Measurements from ENCODE around the gene MRM1. TPM values are rescaled to one million over a fixed set of nuclear protein-coding genes. Genes with fewer than 3 reads are reported as not detected.
"Not testable (repeated sequence)": the region's sequence is repeated elsewhere in the genome, so short reads cannot be mapped to it uniquely, and the experiment has no call there.

The MRM1 gene
- total RNA-seq, 1 donor from 2014 or later = 26.8 TPM

DNA sequence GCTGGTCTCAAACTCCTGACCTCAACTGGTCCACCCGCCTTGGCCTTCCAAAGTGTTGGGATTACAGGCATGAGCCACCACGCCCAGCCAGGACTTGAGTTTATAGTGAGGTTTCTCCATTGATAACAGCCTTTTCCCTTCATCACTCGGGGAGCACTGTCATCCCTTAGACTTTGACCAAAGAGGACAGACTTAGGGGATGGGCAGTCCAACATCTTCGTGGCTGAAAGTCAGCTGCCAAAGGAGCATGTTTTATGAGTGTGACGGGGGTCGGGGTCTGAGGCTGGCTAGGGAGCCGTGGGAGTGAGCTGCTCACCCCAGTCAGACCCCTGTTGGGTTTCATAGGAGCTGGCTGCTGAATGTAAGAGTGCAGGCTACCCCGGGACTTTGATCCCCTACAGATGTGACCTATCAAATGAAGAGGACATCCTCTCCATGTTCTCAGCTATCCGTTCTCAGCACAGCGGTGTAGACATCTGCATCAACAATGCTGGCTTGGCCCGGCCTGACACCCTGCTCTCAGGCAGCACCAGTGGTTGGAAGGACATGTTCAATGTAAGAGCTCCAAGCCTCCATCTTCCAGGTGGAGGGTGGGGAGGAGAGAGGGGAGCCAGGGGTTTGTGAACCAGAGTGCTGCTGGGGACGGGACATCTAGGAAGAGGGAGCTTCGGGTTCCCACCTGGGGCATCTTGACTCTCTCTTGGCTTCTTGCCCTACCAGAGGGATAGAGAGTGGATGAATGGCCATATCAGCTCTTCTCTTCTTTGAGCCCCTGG lies 6.6 kb upstream of the MRM1 start:
- intact Hi-C loops (cut with micrococcal nuclease) = no loop called here
- no peak for DNase-seq
- peaks cover 17% of the 10 kb centered on the region for H3K4me1 Mint-ChIP-seq
- no peaks in the 10 kb centered on the region for H3K9me3 Mint-ChIP-seq
- H3K36me3 Mint-ChIP-seq (ENCODE audit: low read depth) = peaks cover 7% of the 10 kb centered on the region
- peak overlapping the region; percentile 37 for H3K27ac Mint-ChIP-seq
- peaks cover 1% of the 10 kb centered on the region for H3K27me3 Mint-ChIP-seq
- no peak overlapping the region for H3K4me3 Mint-ChIP-seq

DNA sequence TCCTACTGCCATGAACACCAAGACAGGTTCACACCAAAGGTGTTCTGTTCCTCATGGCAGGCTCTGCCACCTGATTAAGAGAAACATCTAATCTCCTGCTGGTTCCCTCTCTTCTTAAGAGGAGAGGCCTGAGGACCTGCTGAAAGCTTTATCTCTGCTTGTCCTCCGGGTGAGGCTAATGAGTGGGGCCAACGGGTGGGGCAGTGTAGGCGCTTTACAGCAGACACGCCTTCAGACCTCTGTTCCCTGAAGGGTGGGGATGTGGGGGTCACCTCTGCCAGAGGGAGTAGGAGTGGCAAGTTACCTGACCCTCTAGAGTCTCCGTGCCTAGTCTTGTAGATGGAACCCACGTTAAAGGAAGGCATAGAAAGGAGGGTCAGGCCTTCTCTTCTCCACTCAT lies 4.2 kb upstream of the MRM1 start:
- intact Hi-C loops (cut with micrococcal nuclease) = no loop called here
- H3K36me3 Mint-ChIP-seq (ENCODE audit: low read depth) = peaks cover 7% of the 10 kb centered on the region
- DNase-seq = no peak
- H3K4me3 Mint-ChIP-seq = no peak overlapping the region
- peaks cover 1% of the 10 kb centered on the region for H3K27me3 Mint-ChIP-seq
- peaks cover 26% of the 10 kb centered on the region for H3K4me1 Mint-ChIP-seq
- no peak overlapping the region for H3K27ac Mint-ChIP-seq
- H3K9me3 Mint-ChIP-seq = no peaks in the 10 kb centered on the region

DNA sequence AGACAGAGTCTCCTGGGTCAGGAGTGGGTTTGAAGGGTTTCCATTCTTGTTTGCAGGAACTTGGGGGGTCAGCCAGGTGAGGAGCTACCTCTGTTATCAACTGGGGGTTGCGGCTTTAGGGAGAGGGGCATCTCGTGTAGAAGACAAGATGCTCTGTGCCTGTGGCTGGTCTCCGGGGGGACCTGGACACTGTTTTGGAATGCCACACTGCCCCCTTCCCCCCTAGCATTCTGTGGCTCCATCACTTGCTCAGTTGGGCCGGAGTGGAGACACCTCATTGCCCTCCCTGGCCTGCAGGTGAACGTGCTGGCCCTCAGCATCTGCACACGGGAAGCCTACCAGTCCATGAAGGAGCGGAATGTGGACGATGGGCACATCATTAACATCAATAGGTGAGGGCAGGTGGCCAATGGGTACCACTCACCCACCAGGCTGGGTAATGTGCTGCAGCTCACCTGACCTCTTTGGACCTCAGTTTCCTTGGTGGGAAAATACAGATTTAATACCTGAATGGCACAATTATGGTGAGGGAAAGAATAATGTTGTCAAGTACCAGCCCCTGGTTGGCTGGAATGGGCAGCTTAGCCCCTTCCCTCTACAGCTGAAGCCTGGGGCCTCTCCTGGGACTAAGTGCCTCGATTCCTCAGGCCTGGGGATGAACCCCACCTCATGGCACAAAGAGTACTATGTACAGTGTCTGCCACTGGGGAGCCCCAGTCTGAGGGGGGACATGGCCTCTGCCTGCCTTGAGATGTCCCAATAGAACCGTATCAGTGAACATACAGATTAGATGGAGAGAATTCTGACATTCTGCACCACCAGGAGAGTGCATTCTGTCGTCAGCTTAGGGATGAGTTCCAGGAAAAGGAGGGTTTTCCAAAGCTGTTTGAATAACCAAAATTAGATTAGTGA lies 3.3 kb upstream of the MRM1 start:
- no peak overlapping the region for H3K4me3 Mint-ChIP-seq
- intact Hi-C loops (cut with micrococcal nuclease) = no loop called here
- peaks cover 1% of the 10 kb centered on the region for H3K27me3 Mint-ChIP-seq
- H3K27ac Mint-ChIP-seq = no peak overlapping the region
- no peak for DNase-seq
- H3K36me3 Mint-ChIP-seq (ENCODE audit: low read depth) = peaks cover 7% of the 10 kb centered on the region
- H3K4me1 Mint-ChIP-seq = peaks cover 23% of the 10 kb centered on the region
- H3K9me3 Mint-ChIP-seq = no peaks in the 10 kb centered on the region

DNA sequence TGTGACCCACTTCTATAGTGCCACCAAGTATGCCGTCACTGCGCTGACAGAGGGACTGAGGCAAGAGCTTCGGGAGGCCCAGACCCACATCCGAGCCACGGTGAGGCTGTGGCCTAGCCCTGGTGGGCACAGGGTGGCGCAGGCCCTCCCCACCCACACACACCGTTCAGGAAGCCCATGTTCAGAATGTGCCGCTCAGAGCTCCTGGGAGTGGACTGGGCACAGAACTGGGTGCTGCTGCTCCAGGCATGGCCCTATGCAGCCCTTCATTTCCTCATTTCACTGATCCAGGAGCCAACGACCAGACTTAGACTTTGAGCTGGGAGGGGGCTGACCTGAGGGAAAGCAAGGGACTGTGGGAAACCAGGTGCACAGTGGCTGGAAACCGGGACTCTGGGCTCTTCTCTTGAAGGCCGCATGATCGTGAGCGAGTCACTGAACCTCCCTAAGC lies 2.4 kb upstream of the MRM1 start:
- H3K36me3 Mint-ChIP-seq (ENCODE audit: low read depth) = peaks cover 7% of the 10 kb centered on the region
- H3K27me3 Mint-ChIP-seq = no peaks in the 10 kb centered on the region
- H3K4me3 Mint-ChIP-seq = no peak overlapping the region
- no peaks in the 10 kb centered on the region for H3K9me3 Mint-ChIP-seq
- no peak overlapping the region for H3K27ac Mint-ChIP-seq
- peaks cover 18% of the 10 kb centered on the region for H3K4me1 Mint-ChIP-seq
- intact Hi-C loops (cut with micrococcal nuclease) = no loop called here
- DNase-seq = no peak

DNA sequence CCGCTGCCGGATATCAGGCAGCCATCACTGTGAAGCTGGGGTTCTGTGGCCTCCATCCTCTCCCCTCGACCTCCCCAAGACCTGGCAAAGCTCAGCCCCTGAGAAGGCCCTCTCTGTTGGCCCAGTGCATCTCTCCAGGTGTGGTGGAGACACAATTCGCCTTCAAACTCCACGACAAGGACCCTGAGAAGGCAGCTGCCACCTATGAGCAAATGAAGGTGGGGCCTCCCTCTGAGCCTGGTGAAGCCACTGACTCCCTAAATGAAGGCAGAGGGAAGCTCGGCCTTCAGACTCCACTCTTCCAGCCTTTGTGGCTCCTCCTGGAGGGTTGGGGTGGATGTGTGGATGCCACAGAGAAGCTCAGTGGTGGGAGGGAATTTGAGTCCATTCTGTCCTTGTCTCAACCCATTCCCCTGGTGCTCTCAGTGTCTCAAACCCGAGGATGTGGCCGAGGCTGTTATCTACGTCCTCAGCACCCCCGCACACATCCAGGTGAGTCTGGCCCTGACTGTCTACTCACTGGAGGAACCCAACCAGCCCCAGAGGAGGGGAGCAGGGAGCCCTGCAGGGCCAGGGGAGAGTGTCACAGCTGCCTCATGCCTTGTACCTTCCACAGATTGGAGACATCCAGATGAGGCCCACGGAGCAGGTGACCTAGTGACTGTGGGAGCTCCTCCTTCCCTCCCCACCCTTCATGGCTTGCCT lies 1.7 kb upstream of the MRM1 start:
- peaks cover 22% of the 10 kb centered on the region for H3K4me1 Mint-ChIP-seq
- intact Hi-C loops (cut with micrococcal nuclease) = loop anchor here (10.0 kb wide), 1 partner anchor 765 kb away; no protein-coding TSS in a partner anchor
- peaks cover 14% of the 10 kb centered on the region for H3K36me3 Mint-ChIP-seq (ENCODE audit: low read depth)
- H3K27me3 Mint-ChIP-seq = no peaks in the 10 kb centered on the region
- no peak for DNase-seq
- no peak overlapping the region for H3K4me3 Mint-ChIP-seq
- no peaks in the 10 kb centered on the region for H3K9me3 Mint-ChIP-seq
- H3K27ac Mint-ChIP-seq = no peak overlapping the region

DNA sequence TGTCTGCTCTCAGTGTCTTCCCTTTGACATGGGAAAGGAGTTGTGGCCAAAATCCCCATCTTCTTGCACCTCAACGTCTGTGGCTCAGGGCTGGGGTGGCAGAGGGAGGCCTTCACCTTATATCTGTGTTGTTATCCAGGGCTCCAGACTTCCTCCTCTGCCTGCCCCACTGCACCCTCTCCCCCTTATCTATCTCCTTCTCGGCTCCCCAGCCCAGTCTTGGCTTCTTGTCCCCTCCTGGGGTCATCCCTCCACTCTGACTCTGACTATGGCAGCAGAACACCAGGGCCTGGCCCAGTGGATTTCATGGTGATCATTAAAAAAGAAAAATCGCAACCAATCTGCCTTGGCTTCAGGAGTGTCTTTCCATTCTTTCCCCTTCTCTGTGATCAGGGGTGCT lies 918 bp upstream of the MRM1 start:
- no peaks in the 10 kb centered on the region for H3K27me3 Mint-ChIP-seq
- intact Hi-C loops (cut with micrococcal nuclease) = loop anchor here (10.0 kb wide), 1 partner anchor 764 kb away; no protein-coding TSS in a partner anchor
- peak overlapping the region; percentile 94 for H3K4me3 Mint-ChIP-seq
- peak overlapping the region; percentile 90 for H3K27ac Mint-ChIP-seq
- no peaks in the 10 kb centered on the region for H3K9me3 Mint-ChIP-seq
- DNase-seq = no peak
- peaks cover 18% of the 10 kb centered on the region for H3K36me3 Mint-ChIP-seq (ENCODE audit: low read depth)
- peaks cover 26% of the 10 kb centered on the region for H3K4me1 Mint-ChIP-seq

DNA sequence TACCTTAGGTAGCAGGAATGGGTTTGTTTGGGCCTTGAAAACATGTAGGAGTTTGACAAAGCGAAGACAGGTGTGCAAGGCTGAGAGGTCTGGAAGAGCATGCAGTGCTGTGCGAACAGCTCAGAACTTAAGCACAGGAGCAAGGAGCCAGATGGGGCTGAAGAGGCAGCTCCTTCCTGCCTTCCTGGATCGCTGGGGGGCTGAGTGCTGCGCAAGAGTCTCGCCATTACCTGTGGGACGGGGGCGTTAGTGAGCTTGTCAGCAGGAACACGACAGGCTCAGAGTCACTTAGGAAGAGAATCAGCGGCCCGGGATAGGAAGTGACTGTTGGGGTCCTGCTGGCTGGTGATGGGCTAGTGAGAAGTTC lies 464 bp upstream of the MRM1 start:
- peaks cover 30% of the 10 kb centered on the region for H3K4me1 Mint-ChIP-seq
- intact Hi-C loops (cut with micrococcal nuclease) = loop anchor here (1.0 to 10.0 kb wide), 3 partner anchors 9 to 764 kb away; no protein-coding TSS in a partner anchor
- DNase-seq = no peak
- H3K36me3 Mint-ChIP-seq (ENCODE audit: low read depth) = peaks cover 17% of the 10 kb centered on the region
- H3K27me3 Mint-ChIP-seq = no peaks in the 10 kb centered on the region
- no peaks in the 10 kb centered on the region for H3K9me3 Mint-ChIP-seq
- H3K27ac Mint-ChIP-seq = peak overlapping the region; percentile 90
- peak overlapping the region; percentile 94 for H3K4me3 Mint-ChIP-seq

DNA sequence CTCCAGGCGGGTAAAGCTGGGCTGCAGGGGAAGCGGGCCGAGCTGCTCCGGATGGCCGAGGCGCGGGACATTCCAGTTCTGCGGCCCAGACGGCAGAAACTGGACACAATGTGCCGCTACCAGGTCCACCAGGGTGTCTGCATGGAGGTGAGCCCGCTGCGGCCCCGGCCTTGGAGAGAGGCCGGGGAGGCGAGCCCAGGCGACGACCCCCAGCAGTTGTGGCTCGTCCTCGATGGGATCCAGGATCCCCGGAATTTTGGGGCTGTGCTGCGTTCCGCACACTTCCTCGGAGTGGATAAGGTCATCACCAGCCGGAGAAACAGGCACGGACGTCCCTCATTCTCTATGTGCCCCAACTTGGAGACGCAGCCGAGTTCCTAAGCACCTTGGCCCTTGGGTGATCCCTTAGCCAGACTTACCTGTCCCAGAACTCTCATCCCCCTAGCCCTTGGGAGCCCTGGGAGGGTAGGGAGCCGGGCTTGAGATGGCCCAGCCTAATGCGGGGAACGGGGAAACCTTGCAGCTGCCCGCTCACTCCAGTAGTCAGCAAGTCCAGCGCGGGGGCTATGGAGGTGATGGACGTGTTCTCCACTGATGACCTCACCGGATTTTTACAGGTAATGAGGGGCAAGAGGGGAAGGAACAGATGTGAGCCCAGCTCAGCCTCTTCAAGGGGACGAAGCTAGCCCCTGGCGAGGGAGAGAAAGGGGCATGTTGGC lies 806 bp downstream of the MRM1 start:
- intact Hi-C loops (cut with micrococcal nuclease) = loop anchor here (10.0 kb wide), 1 partner anchor 763 kb away; no protein-coding TSS in a partner anchor
- peak; percentile 73 for DNase-seq
- Mint-ChIP-seq H3K36me3 (ENCODE audit: low read depth) (peaks cover 20% of the 10 kb centered on the region), H3K9me3 (no peaks in the 10 kb centered on the region), H3K27me3 (no peaks in the 10 kb centered on the region), H3K4me3 (peak overlapping the region; percentile 94), H3K27ac (peak overlapping the region; percentile 90), H3K4me1 (peaks cover 33% of the 10 kb centered on the region)

DNA sequence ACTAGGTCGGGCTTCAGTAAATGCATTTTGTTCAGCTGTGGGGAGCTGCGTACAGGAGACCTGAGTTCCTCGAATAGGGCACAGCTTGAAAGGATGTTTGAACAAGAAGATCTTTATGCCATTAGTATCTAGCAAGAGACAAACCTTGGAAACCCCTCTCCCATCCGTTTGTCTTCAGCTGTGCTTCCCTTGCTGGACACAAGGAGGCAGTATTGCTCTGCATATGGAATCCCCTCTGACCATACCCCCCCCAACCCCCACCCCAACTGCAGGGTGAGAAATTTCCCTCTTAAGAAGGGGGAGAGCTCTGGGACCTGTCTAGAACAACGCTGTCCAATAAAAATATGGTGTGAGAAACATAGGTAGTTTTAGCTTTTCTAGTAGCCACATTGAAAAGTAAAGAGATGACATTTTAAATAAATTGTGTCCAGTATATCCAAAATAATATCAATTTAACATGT lies 1.6 kb downstream of the MRM1 start:
- DNase-seq = peak; percentile 89
- peaks cover 33% of the 10 kb centered on the region for H3K4me1 Mint-ChIP-seq
- no peaks in the 10 kb centered on the region for H3K27me3 Mint-ChIP-seq
- H3K36me3 Mint-ChIP-seq (ENCODE audit: low read depth) = peaks cover 23% of the 10 kb centered on the region
- peak overlapping the region; percentile 94 for H3K4me3 Mint-ChIP-seq
- peak overlapping the region; percentile 83 for H3K27ac Mint-ChIP-seq
- no peaks in the 10 kb centered on the region for H3K9me3 Mint-ChIP-seq
- intact Hi-C loops (cut with micrococcal nuclease) = loop anchor here (10.0 kb wide), 1 partner anchor 762 kb away; no protein-coding TSS in a partner anchor

DNA sequence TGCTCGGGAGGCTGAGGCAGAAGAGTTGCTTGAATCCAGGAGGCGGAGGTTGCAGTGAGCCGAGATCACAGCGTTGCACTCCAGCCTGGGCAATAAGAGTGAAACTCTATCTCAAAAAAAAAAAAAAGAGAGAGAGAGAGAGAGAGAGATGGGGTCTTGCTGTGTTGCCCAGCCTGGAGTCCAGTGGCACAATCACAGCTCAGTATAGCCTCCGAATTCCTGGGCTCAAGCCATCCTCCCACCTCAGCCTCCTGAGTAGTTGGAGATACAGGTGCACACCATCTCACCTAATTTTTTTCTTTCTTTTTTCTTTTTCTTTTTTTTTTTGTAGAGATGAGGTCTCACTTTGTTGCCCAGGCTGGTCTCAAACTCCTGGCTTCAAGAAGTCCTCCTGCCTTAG lies 3.6 kb downstream of the MRM1 start:
- DNase-seq, H3K9me3 Mint-ChIP-seq, H3K27me3 Mint-ChIP-seq, H3K27ac Mint-ChIP-seq, H3K4me3 Mint-ChIP-seq: not testable (repeated sequence)
- Mint-ChIP-seq H3K36me3 (ENCODE audit: low read depth) (peaks cover 27% of the 10 kb centered on the region), H3K4me1 (peaks cover 34% of the 10 kb centered on the region)
- intact Hi-C loops (cut with micrococcal nuclease) = loop anchor here (10.0 kb wide), 1 partner anchor 760 kb away; no protein-coding TSS in a partner anchor

DNA sequence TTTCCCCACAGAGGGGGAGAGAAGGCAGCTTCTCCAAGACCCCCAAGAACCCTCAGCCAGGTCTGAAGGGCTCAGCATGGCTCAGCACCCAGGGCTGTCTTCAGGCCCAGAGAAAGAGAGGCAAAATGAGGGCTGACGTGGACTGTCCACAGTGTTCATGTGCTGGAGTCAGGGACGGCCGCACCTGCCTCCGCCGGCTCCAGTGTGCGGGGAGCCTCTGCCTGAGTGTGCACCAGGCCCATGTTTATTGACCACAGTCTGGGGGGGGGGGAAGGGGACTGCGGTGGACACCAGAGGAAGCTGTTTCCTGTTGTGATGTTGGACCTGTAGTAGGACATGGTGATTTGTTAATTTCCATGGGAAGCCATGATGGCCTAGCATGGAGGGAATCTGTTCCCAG lies 6.9 kb downstream of the MRM1 start:
- peaks cover 18% of the 10 kb centered on the region for H3K4me1 Mint-ChIP-seq
- no peak for DNase-seq
- no peak overlapping the region for H3K4me3 Mint-ChIP-seq
- H3K27ac Mint-ChIP-seq = no peak overlapping the region
- H3K36me3 Mint-ChIP-seq (ENCODE audit: low read depth) = peaks cover 27% of the 10 kb centered on the region
- H3K9me3 Mint-ChIP-seq = no peaks in the 10 kb centered on the region
- no peaks in the 10 kb centered on the region for H3K27me3 Mint-ChIP-seq
- intact Hi-C loops (cut with micrococcal nuclease) = loop anchor here (10.0 kb wide), 1 partner anchor 757 kb away; no protein-coding TSS in a partner anchor

DNA sequence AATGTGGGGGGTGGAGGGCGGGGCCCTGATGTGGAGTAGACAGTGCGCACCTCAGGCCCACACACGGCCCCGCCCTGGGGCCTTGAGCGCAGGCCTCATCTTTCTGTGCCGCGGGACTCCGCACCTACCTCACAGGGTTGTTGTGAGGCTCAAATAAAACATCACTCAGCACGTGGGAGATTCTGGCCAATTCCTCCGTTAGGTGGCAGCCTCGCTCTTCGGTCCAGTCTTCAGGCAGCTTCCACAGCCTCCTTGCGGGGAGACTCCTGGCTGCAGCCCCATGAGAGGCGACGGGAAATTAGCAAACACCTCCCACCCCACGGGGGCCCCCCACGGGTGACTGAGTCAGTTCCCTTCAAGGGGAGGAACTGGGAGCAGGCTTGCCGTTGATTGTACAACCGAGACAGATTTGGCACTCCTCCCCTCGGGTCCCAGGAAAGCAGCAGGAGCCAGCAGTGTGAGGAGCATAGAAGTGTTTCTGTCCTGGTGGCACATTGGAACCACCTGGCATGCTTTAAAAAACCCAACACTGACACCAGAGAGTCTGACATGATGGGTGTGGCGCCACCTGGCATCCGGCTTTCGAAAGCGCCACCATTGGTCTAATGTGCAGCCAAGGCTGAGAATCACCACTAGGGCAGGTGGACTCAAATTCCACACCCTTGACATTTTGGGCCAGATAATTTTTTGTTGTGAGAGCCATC lies 7.6 kb downstream of the MRM1 start:
- Mint-ChIP-seq H3K36me3 (ENCODE audit: low read depth) (peaks cover 26% of the 10 kb centered on the region), H3K4me1 (peaks cover 18% of the 10 kb centered on the region), H3K9me3 (no peaks in the 10 kb centered on the region), H3K27me3 (no peaks in the 10 kb centered on the region), H3K27ac (no peak overlapping the region), H3K4me3 (no peak overlapping the region)
- no peak for DNase-seq
- intact Hi-C loops (cut with micrococcal nuclease) = loop anchor here (10.0 kb wide), 1 partner anchor 756 kb away; no protein-coding TSS in a partner anchor
